ENCODE data around the gene GHRH.

Gene GHRH

GRCh38 chr20:37291724-37292126 is 30.1 kb upstream of the GHRH start:
- DNase-seq (ENCODE audit: low read depth in 2 of 3, low spot score in 2 of 3), result no peak

DNA sequence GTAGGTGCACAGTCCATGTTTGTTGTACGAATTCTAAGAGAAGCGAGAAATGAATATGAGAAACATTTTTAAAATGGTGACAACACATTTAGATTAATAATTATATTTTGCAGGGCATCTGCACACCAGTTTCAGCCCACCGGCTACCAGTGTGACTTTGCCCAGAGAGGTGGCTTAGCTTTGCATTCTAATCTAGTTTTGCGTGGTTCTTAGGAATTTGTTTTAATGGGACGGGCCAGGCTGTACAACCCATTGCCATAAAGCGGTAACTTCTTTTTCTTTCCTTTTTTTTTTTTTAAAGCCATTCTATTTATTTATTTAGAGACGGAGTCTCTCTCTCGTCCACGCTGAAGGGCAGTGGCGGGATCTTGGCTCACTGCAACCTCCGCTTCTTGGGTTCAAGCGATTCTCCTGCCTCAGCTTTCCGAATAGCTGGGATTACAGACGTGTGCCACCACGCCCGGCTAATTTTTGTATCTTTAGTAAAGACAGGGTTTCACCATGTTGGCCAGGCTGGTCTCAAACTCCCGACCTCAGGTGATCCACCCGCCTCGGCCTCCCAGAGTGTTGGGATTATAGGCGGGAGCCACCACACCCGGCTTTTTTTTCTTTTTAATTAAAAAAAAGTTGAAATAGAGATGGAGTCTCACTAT is 28.7 kb upstream of the GHRH start:
- no peak for DNase-seq (ENCODE audit: low read depth in 2 of 3, low spot score in 2 of 3)

DNA sequence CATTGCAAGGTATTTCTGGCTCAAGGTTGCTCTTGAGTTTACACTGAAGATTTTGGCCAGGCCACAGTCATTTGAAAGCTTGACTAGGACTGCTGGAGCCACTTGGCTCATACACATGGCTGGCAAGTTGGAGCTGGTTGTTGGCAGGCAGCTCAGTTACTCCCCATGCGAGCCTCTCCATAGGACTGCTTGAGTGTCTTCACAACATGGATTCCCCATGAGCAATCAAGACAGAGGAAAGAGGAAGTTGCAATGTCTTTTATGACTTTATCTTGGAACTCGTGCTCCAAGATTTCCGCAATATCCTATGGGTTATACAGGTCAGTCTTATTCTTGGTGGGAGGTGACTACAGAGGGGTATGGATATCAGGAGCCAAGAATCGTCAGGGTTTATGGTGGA is 26.5 kb upstream of the GHRH start:
- DNase-seq (ENCODE audit: low read depth in 2 of 3, low spot score in 2 of 3), result no peak

- DNase-seq (ENCODE audit: low read depth in 2 of 3, low spot score in 2 of 3), result no peak
Measured at GRCh38 chr20:37285664-37286374, 24.2 kb upstream of the GHRH start.

DNA sequence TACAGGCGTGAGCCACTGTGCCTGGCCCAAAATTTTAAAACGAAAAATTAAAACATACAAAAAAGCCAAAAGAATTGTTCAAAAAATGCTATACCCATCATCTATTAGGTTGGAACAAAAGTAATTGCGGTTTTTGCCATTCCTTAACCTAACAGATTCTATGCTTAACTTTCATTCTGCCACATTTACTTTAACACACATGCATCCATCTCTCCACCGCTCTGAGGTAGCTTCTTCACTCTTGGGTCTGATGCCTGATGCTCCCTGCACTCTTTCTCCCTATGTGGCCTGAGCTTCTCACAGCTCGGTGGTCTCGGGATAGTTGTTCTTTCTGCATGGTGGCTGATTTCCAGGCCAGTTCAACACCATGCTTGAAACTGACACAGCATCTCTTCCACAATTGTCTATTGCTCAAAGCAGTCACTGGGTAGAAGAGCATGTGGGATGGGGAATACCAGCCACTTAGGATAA is 23.1 kb upstream of the GHRH start:
- no peak for DNase-seq (ENCODE audit: low read depth in 2 of 3, low spot score in 2 of 3)

- DNase-seq (ENCODE audit: low read depth in 2 of 3, low spot score in 2 of 3), result no peak
Measured at GRCh38 chr20:37283530-37284195, 22.0 kb upstream of the GHRH start.

GRCh38 chr20:37282556-37282955 is 20.9 kb upstream of the GHRH start:
- no peak for DNase-seq (ENCODE audit: low read depth in 2 of 3, low spot score in 2 of 3)

- DNase-seq (ENCODE audit: low read depth in 2 of 3, low spot score in 2 of 3), result no peak
Measured at GRCh38 chr20:37280403-37280802, 18.8 kb upstream of the GHRH start.

DNA sequence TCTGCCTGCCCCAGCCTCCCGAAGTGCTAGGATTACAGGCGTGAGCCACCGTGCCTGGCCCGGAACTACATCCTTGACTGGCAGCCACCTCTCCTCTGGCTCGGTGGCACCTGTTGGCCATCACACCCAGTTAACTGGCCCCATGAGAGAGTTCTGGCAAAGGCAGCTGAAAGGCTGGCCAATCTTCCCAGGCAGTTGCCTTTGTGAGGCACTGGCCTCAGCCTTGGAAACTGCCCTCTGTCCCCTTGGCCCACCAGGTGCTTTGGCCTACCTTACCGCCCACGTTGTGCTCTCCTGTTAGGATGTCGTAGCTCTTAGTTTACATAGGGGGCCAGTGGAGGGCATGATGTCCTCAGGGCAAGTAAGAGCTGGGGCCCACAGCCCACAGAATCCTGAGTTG is 18.2 kb upstream of the GHRH start:
- DNase-seq (ENCODE audit: low read depth in 2 of 3, low spot score in 2 of 3), result no peak

GRCh38 chr20:37278966-37279590 is 17.5 kb upstream of the GHRH start:
- DNase-seq (ENCODE audit: low read depth in 2 of 3, low spot score in 2 of 3), result no peak

DNA sequence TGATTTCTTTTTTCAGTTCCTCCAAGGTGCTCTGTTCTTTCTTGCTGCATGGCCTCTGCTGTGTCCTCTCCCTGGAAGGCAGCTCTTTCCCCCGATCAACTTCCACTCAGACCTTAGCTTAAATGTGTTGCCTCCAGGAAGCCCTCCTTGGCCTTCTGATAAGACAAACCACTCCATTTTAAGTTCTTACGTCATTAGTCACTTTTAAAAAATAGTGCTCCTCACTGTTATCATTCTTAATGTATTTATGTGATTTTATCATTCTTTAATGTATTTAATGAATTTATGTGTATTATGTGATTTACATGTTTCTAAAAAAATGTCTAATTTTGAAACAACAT is 15.6 kb upstream of the GHRH start:
- DNase-seq (ENCODE audit: low read depth in 2 of 3, low spot score in 2 of 3), result no peak

GRCh38 chr20:37276494-37277252 is 15.1 kb upstream of the GHRH start:
- no peak for DNase-seq (ENCODE audit: low read depth in 2 of 3, low spot score in 2 of 3)

- DNase-seq (ENCODE audit: low read depth in 2 of 3, low spot score in 2 of 3), result no peak
Measured at GRCh38 chr20:37274851-37275524, 13.4 kb upstream of the GHRH start.

DNA sequence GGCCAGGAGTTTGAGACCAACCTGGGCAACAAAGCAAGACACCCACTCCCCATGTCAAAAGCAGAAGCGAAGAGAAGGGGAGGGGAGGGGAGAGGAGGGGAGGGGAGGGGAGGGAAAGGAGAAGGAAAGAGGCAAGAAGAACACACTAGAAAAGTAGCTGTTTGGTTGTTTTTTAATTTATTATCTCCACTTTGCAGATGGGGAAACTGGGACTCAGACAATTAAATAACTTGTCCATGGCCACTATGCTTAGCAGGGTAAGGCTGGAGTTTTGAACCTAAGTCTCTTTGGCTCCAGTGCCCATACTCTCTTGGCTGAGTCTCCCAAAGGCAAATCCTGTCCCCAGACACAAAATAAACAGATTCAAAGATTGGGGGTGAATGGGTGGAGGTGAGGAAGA is 12.4 kb upstream of the GHRH start:
- DNase-seq (ENCODE audit: low read depth in 2 of 3, low spot score in 2 of 3), result no peak

GRCh38 chr20:37271421-37271768 is 9.8 kb upstream of the GHRH start:
- DNase-seq (ENCODE audit: low read depth in 2 of 3, low spot score in 2 of 3), result no peak

GRCh38 chr20:37270576-37271420 is 9.2 kb upstream of the GHRH start:
- DNase-seq (ENCODE audit: low read depth in 2 of 3, low spot score in 2 of 3), result no peak

DNA sequence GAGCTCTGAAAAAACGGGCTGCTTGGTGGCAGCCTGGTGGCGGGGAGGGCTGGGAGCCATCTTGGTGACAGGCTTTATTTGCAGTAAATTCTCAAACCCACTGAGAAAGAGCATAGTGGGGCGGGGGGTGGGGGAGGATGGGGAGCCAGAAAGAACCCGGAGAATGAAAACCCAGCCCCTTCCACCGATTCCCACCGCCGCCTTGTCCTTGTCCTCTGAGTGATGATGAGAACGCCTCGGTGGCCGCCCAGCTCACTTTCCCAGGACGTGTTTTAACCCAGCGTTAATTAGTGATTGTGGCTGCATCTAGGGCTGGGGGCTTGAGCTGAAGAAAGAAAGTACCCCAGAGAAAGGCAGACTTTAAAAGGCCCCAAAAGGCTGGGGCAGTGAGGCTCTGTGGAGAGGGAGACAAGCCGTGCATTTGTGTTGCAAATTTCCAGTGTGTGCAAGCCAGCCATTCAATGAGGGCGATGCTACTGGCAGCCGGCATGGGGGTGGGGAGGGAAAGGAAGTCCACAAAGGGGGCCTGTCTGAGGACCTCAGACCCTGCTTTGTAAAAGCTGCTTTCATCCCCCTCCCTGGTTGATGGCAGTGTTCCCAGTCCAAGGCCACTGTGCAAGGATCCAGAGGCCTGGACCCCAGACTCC is 6.2 kb upstream of the GHRH start:
- DNase-seq (ENCODE audit: low read depth in 2 of 3, low spot score in 2 of 3), result no peak

DNA sequence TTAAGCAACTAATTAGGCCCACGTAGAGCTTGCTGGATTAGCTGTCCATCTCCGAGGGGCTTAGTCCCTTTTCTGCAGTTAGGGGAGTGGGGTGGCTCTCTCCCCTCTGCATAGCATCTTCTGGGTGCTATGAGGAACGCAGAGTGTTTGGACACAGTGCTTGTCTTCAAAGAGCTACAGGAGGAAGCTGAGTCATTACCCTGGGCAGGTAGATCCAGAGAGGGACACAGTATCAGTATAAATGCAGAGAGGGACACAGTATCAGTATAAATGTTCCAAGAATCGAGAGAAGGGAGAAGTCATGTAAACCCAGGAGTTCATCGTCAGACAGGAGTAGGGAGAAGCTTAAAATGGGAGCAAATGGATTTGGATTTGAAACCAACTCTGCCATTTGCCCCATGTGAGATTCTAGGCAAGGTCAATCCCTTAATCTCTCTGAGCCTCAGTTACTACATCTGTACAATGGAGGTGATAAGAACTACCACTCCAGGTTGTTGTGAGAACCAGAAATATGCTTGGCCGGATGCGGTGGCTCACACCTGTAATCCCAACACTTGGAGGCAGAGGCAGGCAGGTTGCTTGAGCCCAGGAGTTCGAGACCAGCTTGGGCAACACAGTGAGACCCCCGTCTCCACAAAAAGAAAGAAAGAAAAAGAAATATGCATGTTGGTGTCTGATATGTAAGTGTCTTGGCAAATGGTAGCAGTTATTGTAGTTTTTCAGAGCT is 5.5 kb upstream of the GHRH start:
- DNase-seq (ENCODE audit: low read depth in 2 of 3, low spot score in 2 of 3), result no peak

GRCh38 chr20:37265152-37265551 is 3.5 kb upstream of the GHRH start:
- DNase-seq (ENCODE audit: low read depth in 2 of 3, low spot score in 2 of 3), result no peak
